Liver (tissue), 9 donors: ENCODE results near the gene GTSE1. TPM values are rescaled to one million over a fixed set of nuclear protein-coding genes. Genes with fewer than 3 reads are reported as not detected.

Experiments
- DNase-seq: peaks from one replicate; pipeline ENCODE4 v3.0.0-alpha.2; 2017; ENCODE audit warnings: low spot score
- H3K27ac ChIP-seq, 2 donors: one replicate each; pipeline ENCODE4 v1.7.0; 2013; ENCODE audit warnings: inconsistent platforms in 2 of 2, low read length in 2 of 2, control low read depth in 1 of 2, low read depth in 1 of 2, mild to moderate bottlenecking in 1 of 2
- H3K27me3 ChIP-seq, 4 donors: one replicate each; pipeline versions ENCODE4 v1.6.1 to v1.7.0; 2013; ENCODE audit warnings: low read length in 3 of 4, inconsistent platforms in 1 of 4, mild to moderate bottlenecking in 1 of 4, moderate library complexity in 1 of 4; ENCODE audit not compliant: control insufficient read depth in 4 of 4, insufficient read depth in 4 of 4
- H3K36me3 ChIP-seq, 4 donors: one replicate each; pipeline versions ENCODE4 v1.6.1 to v1.7.0; 2013; ENCODE audit warnings: low read length in 3 of 4, mild to moderate bottlenecking in 3 of 4, low read depth in 1 of 4, moderate library complexity in 1 of 4; ENCODE audit not compliant: control insufficient read depth in 4 of 4, insufficient read depth in 3 of 4
- H3K4me1 ChIP-seq, 4 donors: one replicate each; pipeline versions ENCODE4 v1.6.1 to v1.7.0; 2013; ENCODE audit warnings: low read length in 3 of 4, mild to moderate bottlenecking in 3 of 4, moderate library complexity in 1 of 4; ENCODE audit not compliant: control insufficient read depth in 4 of 4, insufficient read depth in 4 of 4
- H3K4me3 ChIP-seq, 3 donors: one replicate each; pipeline versions ENCODE4 v1.6.1 to v1.7.0; 2013; ENCODE audit warnings: low read length in 3 of 3, control low read depth in 1 of 3, low read depth in 1 of 3, mild to moderate bottlenecking in 1 of 3
- H3K9ac ChIP-seq, 2 donors: one replicate each; pipeline ENCODE4 v1.7.0; 2013; ENCODE audit warnings: low read length in 2 of 2, mild to moderate bottlenecking in 2 of 2, moderate library complexity in 2 of 2, control low read depth in 1 of 2, low read depth in 1 of 2
- H3K9me3 ChIP-seq, 4 donors: one replicate each; pipeline versions ENCODE4 v1.6.1 to v1.7.0; 2013; ENCODE audit warnings: low read length in 3 of 4; ENCODE audit not compliant: control insufficient read depth in 4 of 4
- ATF3 ChIP-seq: IDR thresholded peaks from 2 replicates; pipeline ENCODE4 v1.6.1; 2016; ENCODE audit warnings: antibody characterized with exemption
- CTCF ChIP-seq: fragments of 150-350 bp; IDR thresholded peaks from 2 replicates; pipeline ENCODE4 v1.5.1; 2017; ENCODE audit warnings: improper control_type of control experiment, low read depth, low read length; ENCODE audit not compliant: missing input control
- EGR1 ChIP-seq, 2 donors: IDR thresholded peaks; 2 replicates each; pipeline ENCODE4 v1.6.1; 2016 to 2018; ENCODE audit warnings: antibody characterized with exemption in 2 of 2, low read depth in 2 of 2
- FOXA1 ChIP-seq: IDR thresholded peaks from 2 replicates; pipeline ENCODE4 v1.6.1; 2016; ENCODE audit warnings: antibody characterized with exemption
- FOXA2 ChIP-seq: IDR thresholded peaks from 2 replicates; pipeline ENCODE4 v1.6.1; 2016; ENCODE audit warnings: antibody characterized with exemption
- GABPA ChIP-seq, 2 donors: IDR thresholded peaks in 1 of 2; conservative IDR thresholded peaks in 1 of 2; 2 replicates each; pipeline ENCODE4 v1.6.1; 2016; ENCODE audit warnings: antibody characterized with exemption in 2 of 2, mild to moderate bottlenecking in 1 of 2, moderate library complexity in 1 of 2
- HNF4A ChIP-seq, 2 donors: conservative IDR thresholded peaks; 2 replicates each; pipeline ENCODE4 v1.6.1; 2016; ENCODE audit warnings: antibody characterized with exemption in 2 of 2, mild to moderate bottlenecking in 2 of 2
- JUND ChIP-seq, 2 donors: IDR thresholded peaks; 2 replicates each; pipeline ENCODE4 v1.6.1; 2016; ENCODE audit warnings: antibody characterized with exemption in 2 of 2
- NR2F2 ChIP-seq: IDR thresholded peaks from 2 replicates; pipeline ENCODE4 v1.6.1; 2016; ENCODE audit warnings: antibody characterized with exemption
- RAD21 ChIP-seq, 2 donors: IDR thresholded peaks; 2 replicates each; pipeline ENCODE4 v1.6.1; 2016; ENCODE audit warnings: antibody characterized with exemption in 2 of 2, mild to moderate bottlenecking in 2 of 2
- SP1 ChIP-seq: IDR thresholded peaks from 2 replicates; pipeline ENCODE4 v1.6.1; 2018; ENCODE audit warnings: antibody characterized with exemption, mild to moderate bottlenecking
- YY1 ChIP-seq: IDR thresholded peaks from 2 replicates; pipeline ENCODE4 v1.6.1; 2016; ENCODE audit warnings: antibody characterized with exemption, mild to moderate bottlenecking
- ZBTB33 ChIP-seq: IDR thresholded peaks from 2 replicates; pipeline ENCODE4 v1.6.1; 2016; ENCODE audit warnings: antibody characterized with exemption
- WGBS: extraction: QIAGEN DNeasy Blood & Tissue Kit; methylation state at CpG from one replicate; pipeline ENCODE4 v1.1.7; 2013; 5-methylcytosine and 5-hydroxymethylcytosine counted together
- polyA plus RNA-seq, 2 donors: library from polyadenylated mRNA; stranded (reverse) in 1 of 2; unstranded in 1 of 2; fragments of 200-250 nt in 1 of 2; fragments of >200 nt in 1 of 2; fragmentation: Nextera tagmentation in 1 of 2; extraction: Ambion mirVana in 1 of 2; gene quantifications; one replicate each; pipeline versions ENCODE4 v1.2.1 to v1.2.3, GENCODE V29; 2013 to 2015
- total RNA-seq, 2 donors: library from RNA; depleted of rRNA; stranded (reverse); fragments of >200 nt; gene quantifications; one replicate each; pipeline ENCODE4 v1.2.3, GENCODE V29; 2014
- donor health status: healthy.
- donor health status: healthy.
- donor health status: healthy.
- donor health status: healthy.
- donor health status: healthy.

Gene GTSE1
- total and polyA plus RNA-seq, 4 donors, result 0.17 to 13.9 (median 0.85) TPM

GRCh38 chr22:46363611-46364321 lies 67.1 kb downstream of the GTSE1 start:
- Histone ChIP-seq H3K4me3 (no peak overlapping the region), H3K27me3 (no peaks in the 10 kb centered on the region), H3K27ac (no peak overlapping the region), H3K36me3 (peaks cover 0 to 9% (median 3%) of the 10 kb centered on the region in 4 donors), H3K9me3 (no peaks in the 10 kb centered on the region), H3K4me1 (peaks cover 9 to 27% (median 18%) of the 10 kb centered on the region in 4 donors), H3K9ac (no peak overlapping the region)
- WGBS, result 92% methylated on average over 35 of the region's 35 CpGs
- no peak for DNase-seq
- TF ChIP-seq EGR1 (IDR thresholded peaks at IDR 0.05; ENCODE audit: low read depth in 2 of 2) (no peak), GABPA (IDR thresholded peaks at IDR 0.05 in 1 of 2, conservative IDR thresholded peaks at IDR 0.05 in 1 of 2) (no peak)

- no peak overlapping the region for H3K27ac ChIP-seq
- no peak for DNase-seq
- H3K9ac ChIP-seq, result no peak overlapping the region
- WGBS, result 92% methylated on average over 26 of the region's 26 CpGs
- TF ChIP-seq JUND (IDR thresholded peaks at IDR 0.05) (no peak), RAD21 (IDR thresholded peaks at IDR 0.05) (no peak), GABPA (IDR thresholded peaks at IDR 0.05 in 1 of 2, conservative IDR thresholded peaks at IDR 0.05 in 1 of 2) (no peak), HNF4A (conservative IDR thresholded peaks at IDR 0.05) (no peak), ZBTB33 (no peak), ATF3 (no peak)
- H3K36me3 ChIP-seq, result peaks cover 0 to 4% (median 2%) of the 10 kb centered on the region in 4 donors
- no peaks in the 10 kb centered on the region for H3K9me3 ChIP-seq
- no peak overlapping the region for H3K4me3 ChIP-seq
- no peaks in the 10 kb centered on the region for H3K27me3 ChIP-seq
- peaks cover 12 to 35% (median 24%) of the 10 kb centered on the region in 4 donors for H3K4me1 ChIP-seq
Measured at GRCh38 chr22:46364341-46365165, 67.9 kb downstream of the GTSE1 start.

GRCh38 chr22:46365166-46365624 lies 68.5 kb downstream of the GTSE1 start:
- DNase-seq, result no peak
- WGBS, result 96% methylated on average over 22 of the region's 22 CpGs

More at GRCh38 chr22:46365166-46365624, 68.5 kb downstream of the GTSE1 start:
- TF ChIP-seq ATF3 (no peak), YY1 (no peak), FOXA2 (no peak), ZBTB33 (no peak), NR2F2 (no peak), SP1 (no peak), JUND (IDR thresholded peaks at IDR 0.05) (no peak), RAD21 (IDR thresholded peaks at IDR 0.05) (no peak), GABPA (IDR thresholded peaks at IDR 0.05 in 1 of 2, conservative IDR thresholded peaks at IDR 0.05 in 1 of 2) (no peak), HNF4A (conservative IDR thresholded peaks at IDR 0.05) (no peak), CTCF (no peak), EGR1 (IDR thresholded peaks at IDR 0.05; ENCODE audit: low read depth in 2 of 2) (no peak), FOXA1 (no peak)
- Histone ChIP-seq H3K27me3 (no peaks in the 10 kb centered on the region), H3K9ac (no peak overlapping the region), H3K36me3 (peaks cover 0 to 1% (median 0%) of the 10 kb centered on the region in 4 donors), H3K4me1 (peaks cover 14 to 41% (median 30%) of the 10 kb centered on the region in 4 donors), H3K9me3 (no peaks in the 10 kb centered on the region), H3K27ac (no peak overlapping the region), H3K4me3 (no peak overlapping the region)
